Prostate gland (tissue), 2 donors: Measurements from ENCODE around the gene PPP1R12B.

ENCODE experiments used
- CTCF ChIP-seq, 4 experiments: fragments of 200-600 bp in 2 of 4; fragments of 450-650 bp in 2 of 4; sonication (generic) in 2 of 4; IDR thresholded peaks; 1 replicate in 3 of 4; 2 replicates in 1 of 4; pipeline ENCODE4 v1.5.1; 2016 to 2019; ENCODE audit warnings: antibody characterized with exemption in 4 of 4, mild to moderate bottlenecking in 2 of 4, moderate library complexity in 2 of 4
- POLR2A ChIP-seq: fragments of 450-650 bp; IDR thresholded peaks from one replicate; pipeline ENCODE4 v1.6.1; 2016; ENCODE audit warnings: antibody characterized with exemption, mild to moderate bottlenecking

- TF ChIP-seq POLR2A (no peak), CTCF (IDR thresholded peaks at IDR 0.05) (no peak)
Observed at GRCh38 chr1:202319381-202320080, 29.0 kb upstream of the PPP1R12B start.
